Memory B cell (primary cell): ENCODE results near the gene ZNF354B.

Experiments used
- ATAC-seq: fragments of 150-1000 bp; cut with Tn5 transposase; 2 replicates; pipeline ENCODE4 v1.10.0; 2021; ENCODE audit warnings: low read depth, mild to moderate bottlenecking, moderate library complexity
- DNase-seq, 2 donors: peaks; one replicate each; pipeline ENCODE4 v3.0.0; 2022; ENCODE audit warnings: low spot score in 2 of 2
- H3K27ac Mint-ChIP-seq: one replicate; pipeline ENCODE4 v1.8.0; 2022; ENCODE audit warnings: mild to moderate bottlenecking, moderate library complexity, mixed read lengths
- H3K27me3 Mint-ChIP-seq: one replicate; pipeline ENCODE4 v1.8.0; 2022; ENCODE audit warnings: mixed read lengths
- H3K36me3 Mint-ChIP-seq: one replicate; pipeline ENCODE4 v1.8.0; 2022; ENCODE audit warnings: mild to moderate bottlenecking, mixed read lengths
- H3K4me1 Mint-ChIP-seq: one replicate; pipeline ENCODE4 v1.8.0; 2022; ENCODE audit warnings: mixed read lengths
- H3K4me3 Mint-ChIP-seq: one replicate; pipeline ENCODE4 v1.8.0; 2022; ENCODE audit warnings: mild to moderate bottlenecking, moderate library complexity, mixed read lengths
- H3K9me3 Mint-ChIP-seq: one replicate; pipeline ENCODE4 v1.8.0; 2022; ENCODE audit warnings: mixed read lengths

Gene ZNF354B

GRCh38 chr5:178931846-178932760 lies 72.3 kb downstream of the ZNF354B start:
- Mint-ChIP-seq H3K27ac (no peak overlapping the region), H3K9me3 (peaks cover 33% of the 10 kb centered on the region), H3K36me3 (peaks cover 42% of the 10 kb centered on the region), H3K27me3 (no peaks in the 10 kb centered on the region), H3K4me3 (no peak overlapping the region), H3K4me1 (no peaks in the 10 kb centered on the region)
- ATAC-seq (no peak), DNase-seq (no peak)
